ENCODE measurements around the gene DGKZ. TPM values are rescaled to one million over a fixed set of nuclear protein-coding genes. Genes with fewer than 3 reads are reported as not detected.

Gene DGKZ
- total and polyA plus RNA-seq, 10 of the 15 experiments (the other 5 are each of a cell fraction or from before 2014, with no cell fraction given) = 0.50 to 78.4 (median 39.5) TPM

DNA sequence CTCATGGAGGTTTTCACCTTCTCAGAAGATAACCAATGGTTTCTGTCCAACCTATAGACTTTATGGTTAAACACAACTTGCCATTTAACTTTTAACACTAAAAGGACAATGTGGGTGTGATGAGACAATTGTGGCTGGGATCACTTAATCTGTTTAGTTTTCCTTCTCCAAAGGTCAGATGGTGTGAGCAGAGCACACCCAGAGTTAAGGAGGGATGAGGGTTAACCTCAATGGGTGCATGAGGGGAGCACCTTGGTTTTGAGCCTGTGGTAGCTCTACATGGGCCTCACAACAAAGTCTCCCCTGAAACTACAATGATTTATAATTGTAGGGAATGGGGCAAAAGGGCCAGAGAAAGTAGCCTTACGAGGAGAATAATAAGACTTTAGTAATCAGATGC lies 73.2 kb downstream of the DGKZ start:
- Histone ChIP-seq H3K9me3 (replicated peaks; ENCODE audit: control insufficient read depth, insufficient read depth, low read length) (no peaks in the 10 kb centered on the region), H3K4me3 (no peak overlapping the region), H3K4me2 (ENCODE audit: control insufficient read depth, insufficient read depth) (no peak overlapping the region), H4K20me1 (ENCODE audit: control insufficient read depth, insufficient read depth) (no peaks in the 10 kb centered on the region), H3K27me3 (replicated peaks in 1 of 2; ENCODE audit: control insufficient read depth in 2 of 2, insufficient read depth in 2 of 2, low read length in 1 of 2) (no peaks in the 10 kb centered on the region), H2AFZ (ENCODE audit: control insufficient read depth, low read depth, low read length) (no peak overlapping the region), H3K27ac (ENCODE audit: control insufficient read depth, insufficient read depth) (no peak overlapping the region), H3K36me3 (ENCODE audit: control insufficient read depth in 2 of 2, insufficient read depth in 2 of 2, low read length in 1 of 2) (peaks cover 5 to 10% of the 10 kb centered on the region in 2 experiments; a peak in 3 of 4 replicates), H3K4me1 (ENCODE audit: control insufficient read depth, insufficient read depth, low read length) (no peaks in the 10 kb centered on the region), H3K79me2 (ENCODE audit: control insufficient read depth, insufficient read depth, low read length) (no peaks in the 10 kb centered on the region), H3K9ac (ENCODE audit: control insufficient read depth, insufficient read depth, low read length) (no peak overlapping the region)
- intact Hi-C loops (cut with micrococcal nuclease; ENCODE audit: unreplicated experiment) (no loop called here), in situ Hi-C loops (cut with MboI) (no loop called here)
- 100% methylated on average over 1 of the region's 1 CpG for WGBS (ENCODE audit: insufficient coverage, insufficient replicate concordance, low lambda C conversion rate, missing lambda C conversion rate)
- ChIA-PET SMC1A (ENCODE audit: uncharacterized antibody, unreplicated experiment) (interaction anchor here (1.0 kb wide), 1 partner anchor 57 kb away, joined by 3 read pairs; no protein-coding TSS in a partner anchor), RAD21 (ENCODE audit: unreplicated experiment) (interaction anchor here (1.7 kb wide), 1 partner anchor 70 kb away, joined by 4 read pairs; no protein-coding TSS in a partner anchor), POLR2A (no interaction called here), CTCF (no interaction called here)
- no peak for FAIRE-seq
- no TSS peak for BruUV-seq (replicated peaks)
- no peak for ATAC-seq
- TF ChIP-seq DPF2 (IDR thresholded peaks at IDR 0.05) (no peak), IRF4 (IDR thresholded peaks at IDR 0.05; ENCODE audit: low read depth, low read length) (no peak), GABPA (IDR thresholded peaks at IDR 0.05; ENCODE audit: low read depth) (no peak), ZSCAN29 (IDR thresholded peaks at IDR 0.05) (no peak), TARDBP (IDR thresholded peaks at IDR 0.05; ENCODE audit: borderline replicate concordance) (no peak), SP1 (IDR thresholded peaks at IDR 0.05; ENCODE audit: low read depth, low read length) (no peak), EGR1 (IDR thresholded peaks at IDR 0.05; ENCODE audit: borderline replicate concordance in 1 of 2, low read depth in 2 of 2, low read length in 2 of 2) (no peak), NFYB (IDR thresholded peaks at IDR 0.05; ENCODE audit: insufficient read depth, low read depth, low read length) (no peak), BCL11A (IDR thresholded peaks at IDR 0.05; ENCODE audit: low read depth, low read length) (no peak), CREB1 (IDR thresholded peaks at IDR 0.05; ENCODE audit: low read depth) (no peak)
- TF ChIP-seq, protein P1, sequence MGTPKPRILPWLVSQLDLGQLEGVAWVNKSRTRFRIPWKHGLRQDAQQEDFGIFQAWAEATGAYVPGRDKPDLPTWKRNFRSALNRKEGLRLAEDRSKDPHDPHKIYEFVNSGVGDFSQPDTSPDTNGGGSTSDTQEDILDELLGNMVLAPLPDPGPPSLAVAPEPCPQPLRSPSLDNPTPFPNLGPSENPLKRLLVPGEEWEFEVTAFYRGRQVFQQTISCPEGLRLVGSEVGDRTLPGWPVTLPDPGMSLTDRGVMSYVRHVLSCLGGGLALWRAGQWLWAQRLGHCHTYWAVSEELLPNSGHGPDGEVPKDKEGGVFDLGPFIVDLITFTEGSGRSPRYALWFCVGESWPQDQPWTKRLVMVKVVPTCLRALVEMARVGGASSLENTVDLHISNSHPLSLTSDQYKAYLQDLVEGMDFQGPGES (IDR thresholded peaks at IDR 0.05) = no peak
- TF ChIP-seq, protein P2, sequence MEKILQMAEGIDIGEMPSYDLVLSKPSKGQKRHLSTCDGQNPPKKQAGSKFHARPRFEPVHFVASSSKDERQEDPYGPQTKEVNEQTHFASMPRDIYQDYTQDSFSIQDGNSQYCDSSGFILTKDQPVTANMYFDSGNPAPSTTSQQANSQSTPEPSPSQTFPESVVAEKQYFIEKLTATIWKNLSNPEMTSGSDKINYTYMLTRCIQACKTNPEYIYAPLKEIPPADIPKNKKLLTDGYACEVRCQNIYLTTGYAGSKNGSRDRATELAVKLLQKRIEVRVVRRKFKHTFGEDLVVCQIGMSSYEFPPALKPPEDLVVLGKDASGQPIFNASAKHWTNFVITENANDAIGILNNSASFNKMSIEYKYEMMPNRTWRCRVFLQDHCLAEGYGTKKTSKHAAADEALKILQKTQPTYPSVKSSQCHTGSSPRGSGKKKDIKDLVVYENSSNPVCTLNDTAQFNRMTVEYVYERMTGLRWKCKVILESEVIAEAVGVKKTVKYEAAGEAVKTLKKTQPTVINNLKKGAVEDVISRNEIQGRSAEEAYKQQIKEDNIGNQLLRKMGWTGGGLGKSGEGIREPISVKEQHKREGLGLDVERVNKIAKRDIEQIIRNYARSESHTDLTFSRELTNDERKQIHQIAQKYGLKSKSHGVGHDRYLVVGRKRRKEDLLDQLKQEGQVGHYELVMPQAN (conservative IDR thresholded peaks at IDR 0.05) = no peak
- no peak for DNase-seq (ENCODE audit: low read depth, low spot score)

All from GM12878 (cell line).